Measurements from ENCODE around the gene FBXL7.

FBXL7 gene

DNA sequence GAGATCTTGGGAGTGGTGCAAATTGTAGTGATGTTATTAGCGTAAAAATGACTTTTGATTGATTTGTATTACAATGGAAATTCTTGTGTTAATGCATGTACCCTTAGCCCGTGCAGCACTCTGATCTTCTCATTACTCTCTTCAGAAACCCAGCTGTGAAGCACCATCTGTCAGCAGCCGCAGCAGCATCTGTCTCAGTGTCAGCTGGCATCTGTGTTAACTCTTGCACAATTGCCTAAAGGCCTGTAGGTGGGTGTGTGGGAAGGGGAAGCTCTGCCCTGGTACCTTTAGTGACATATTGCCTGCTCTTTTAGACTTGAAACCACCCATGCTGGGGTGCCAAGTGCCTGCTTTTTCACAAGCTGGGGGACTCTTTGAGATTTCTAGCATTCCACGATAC lies 101.3 kb downstream of the FBXL7 start:
- TF ChIP-seq, protein P1, sequence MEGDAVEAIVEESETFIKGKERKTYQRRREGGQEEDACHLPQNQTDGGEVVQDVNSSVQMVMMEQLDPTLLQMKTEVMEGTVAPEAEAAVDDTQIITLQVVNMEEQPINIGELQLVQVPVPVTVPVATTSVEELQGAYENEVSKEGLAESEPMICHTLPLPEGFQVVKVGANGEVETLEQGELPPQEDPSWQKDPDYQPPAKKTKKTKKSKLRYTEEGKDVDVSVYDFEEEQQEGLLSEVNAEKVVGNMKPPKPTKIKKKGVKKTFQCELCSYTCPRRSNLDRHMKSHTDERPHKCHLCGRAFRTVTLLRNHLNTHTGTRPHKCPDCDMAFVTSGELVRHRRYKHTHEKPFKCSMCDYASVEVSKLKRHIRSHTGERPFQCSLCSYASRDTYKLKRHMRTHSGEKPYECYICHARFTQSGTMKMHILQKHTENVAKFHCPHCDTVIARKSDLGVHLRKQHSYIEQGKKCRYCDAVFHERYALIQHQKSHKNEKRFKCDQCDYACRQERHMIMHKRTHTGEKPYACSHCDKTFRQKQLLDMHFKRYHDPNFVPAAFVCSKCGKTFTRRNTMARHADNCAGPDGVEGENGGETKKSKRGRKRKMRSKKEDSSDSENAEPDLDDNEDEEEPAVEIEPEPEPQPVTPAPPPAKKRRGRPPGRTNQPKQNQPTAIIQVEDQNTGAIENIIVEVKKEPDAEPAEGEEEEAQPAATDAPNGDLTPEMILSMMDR (conservative IDR thresholded peaks at IDR 0.05; ENCODE audit: low read depth): no peak
- H3K27ac ChIP-seq: no peak overlapping the region
- DNase-seq (ENCODE audit: low spot score): no peak
- ChIA-PET CTCF (no interaction called here), POLR2A (ENCODE audit: low non-redundant PET) (no interaction called here)

DNA sequence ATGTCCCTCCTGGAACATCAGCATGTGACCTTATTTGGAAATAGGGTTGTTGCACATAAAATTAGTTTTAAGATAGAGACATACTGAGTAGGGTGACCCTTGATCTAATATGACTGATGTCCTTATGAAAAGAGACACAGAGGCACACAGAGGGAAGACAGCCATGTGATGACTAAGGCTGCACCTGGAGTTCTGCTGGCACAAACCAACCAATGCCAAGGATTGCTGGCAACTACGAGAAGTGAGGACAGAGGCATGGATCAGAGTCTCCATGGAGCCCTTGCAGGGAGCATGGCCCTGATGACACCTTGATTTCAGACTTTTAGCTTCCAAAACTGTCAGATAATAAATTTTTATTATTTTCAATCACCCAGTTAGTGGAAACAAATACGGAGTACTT lies 101.9 kb downstream of the FBXL7 start:
- TF ChIP-seq, protein P1 (conservative IDR thresholded peaks at IDR 0.05; ENCODE audit: low read depth): no peak
- no peak overlapping the region for H3K27ac ChIP-seq
- no peak for DNase-seq (ENCODE audit: low spot score)
- ChIA-PET POLR2A (ENCODE audit: low non-redundant PET) (no interaction called here), CTCF (no interaction called here)

- no peak overlapping the region for H3K27ac ChIP-seq
- CTCF ChIA-PET: interaction anchor here (0.6 kb wide), 1 partner anchor 1342 kb away, joined by 3 read pairs; no protein-coding TSS in a partner anchor
- TF ChIP-seq, protein P1 (conservative IDR thresholded peaks at IDR 0.05; ENCODE audit: low read depth): no peak
- no peak for DNase-seq (ENCODE audit: low spot score)
- POLR2A ChIA-PET (ENCODE audit: low non-redundant PET): no interaction called here
These were observed 105.0 kb downstream of the FBXL7 start for GRCh38 chr5:15604986-15605385.

- TF ChIP-seq, protein P1 (conservative IDR thresholded peaks at IDR 0.05; ENCODE audit: low read depth): no peak
- H3K27ac ChIP-seq: no peak overlapping the region
- ChIA-PET POLR2A (ENCODE audit: low non-redundant PET) (no interaction called here), CTCF (no interaction called here)
- no peak for DNase-seq (ENCODE audit: low spot score)
These were observed 106.2 kb downstream of the FBXL7 start for GRCh38 chr5:15606197-15606596.

DNA sequence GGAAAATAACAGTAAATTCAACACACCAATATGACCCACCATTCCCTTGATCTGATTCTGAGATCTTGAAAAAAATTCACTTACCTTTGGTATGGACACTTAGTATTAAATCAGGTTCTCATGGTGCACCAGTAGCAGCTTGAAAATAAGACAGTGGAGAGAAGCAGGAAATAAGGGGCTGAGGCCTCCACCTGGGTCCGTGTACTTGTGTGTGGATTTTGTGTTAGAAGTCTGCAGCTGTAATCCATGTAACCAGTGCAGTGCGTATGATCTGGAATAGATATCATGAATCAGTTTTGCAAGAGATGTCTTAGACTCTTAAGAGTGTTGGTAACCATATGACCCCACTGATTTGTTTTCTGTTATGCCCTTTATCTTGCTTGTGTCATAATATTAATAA lies 107.1 kb downstream of the FBXL7 start:
- ChIA-PET CTCF (no interaction called here), POLR2A (ENCODE audit: low non-redundant PET) (no interaction called here)
- TF ChIP-seq, protein P1 (conservative IDR thresholded peaks at IDR 0.05; ENCODE audit: low read depth): no peak
- DNase-seq (ENCODE audit: low spot score): no peak
- H3K27ac ChIP-seq: no peak overlapping the region

- CTCF ChIA-PET: no interaction called here
- TF ChIP-seq, protein P1 (conservative IDR thresholded peaks at IDR 0.05; ENCODE audit: low read depth): no peak
- no peak overlapping the region for H3K27ac ChIP-seq
- no peak for DNase-seq (ENCODE audit: low spot score)
- POLR2A ChIA-PET (ENCODE audit: low non-redundant PET): no interaction called here
These were observed 109.2 kb downstream of the FBXL7 start for GRCh38 chr5:15609076-15609725.
